CD14-positive monocyte (primary cell): ENCODE measurements around the gene CALD1. TPM values are rescaled to one million over a fixed set of nuclear protein-coding genes. Genes with fewer than 3 reads are reported as not detected.

Source experiments
- DNase-seq, 3 donors: peaks; one replicate each; pipeline ENCODE4 v3.0.0-alpha.2; 2011 to 2022
- H2AFZ ChIP-seq: 2 replicates; pipeline ENCODE4 v1.6.0; 2012; ENCODE audit warnings: mild to moderate bottlenecking, low read depth, low read length, inconsistent platforms; ENCODE audit not compliant: insufficient read depth, poor library complexity, severe bottlenecking
- H3K27ac ChIP-seq, 2 donors: 1 replicate in 1 of 2; 2 replicates in 1 of 2; pipeline ENCODE4 v1.5.1; 2012 to 2013; ENCODE audit warnings: low read length in 2 of 2, control low read depth in 1 of 2, inconsistent platforms in 1 of 2, low read depth in 1 of 2, mild to moderate bottlenecking in 1 of 2
- H3K27me3 ChIP-seq, 2 donors: one replicate each; pipeline versions ENCODE4 v1.6.0 to v1.6.1; 2011 to 2013; ENCODE audit warnings: low read length in 2 of 2; ENCODE audit not compliant: control insufficient read depth in 2 of 2, insufficient read depth in 2 of 2
- H3K36me3 ChIP-seq, 2 donors: replicated peaks in 1 of 2; 1 replicate in 1 of 2; 2 replicates in 1 of 2; pipeline versions ENCODE4 v1.5.1 to v1.6.1; 2012 to 2013; ENCODE audit warnings: low read length in 2 of 2, control low read depth in 1 of 2, inconsistent platforms in 1 of 2, mild to moderate bottlenecking in 1 of 2; ENCODE audit not compliant: insufficient read depth in 2 of 2, control insufficient read depth in 1 of 2
- H3K4me1 ChIP-seq, 2 donors: 1 replicate in 1 of 2; 2 replicates in 1 of 2; pipeline versions ENCODE4 v1.5.1 to v1.6.1; 2012 to 2013; ENCODE audit warnings: low read length in 2 of 2, control low read depth in 1 of 2, inconsistent platforms in 1 of 2, mild to moderate bottlenecking in 1 of 2, moderate library complexity in 1 of 2; ENCODE audit not compliant: insufficient read depth in 2 of 2, control insufficient read depth in 1 of 2
- H3K4me2 ChIP-seq: replicated peaks from 2 replicates; pipeline ENCODE3; 2012; ENCODE audit warnings: low read length, moderate library complexity, mild to moderate bottlenecking; ENCODE audit not compliant: poor library complexity, severe bottlenecking; ENCODE audit errors: extremely low read depth
- H3K4me3 ChIP-seq, 3 experiments: fragments of 200-600 bp in 1 of 3; sonication (generic) in 1 of 3; replicated peaks in 1 of 3; 1 replicate in 2 of 3; 2 replicates in 1 of 3; pipeline ENCODE4 v1.5.1; 2011 to 2013; ENCODE audit warnings: low read length in 3 of 3, mild to moderate bottlenecking in 3 of 3, control low read depth in 2 of 3, low read depth in 2 of 3, inconsistent platforms in 1 of 3, moderate library complexity in 1 of 3
- H3K79me2 ChIP-seq: 2 replicates; pipeline ENCODE4 v1.6.0; 2012; ENCODE audit warnings: mild to moderate bottlenecking, control low read depth, inconsistent platforms, low read length, moderate library complexity; ENCODE audit not compliant: insufficient read depth
- H3K9ac ChIP-seq: 2 replicates; pipeline ENCODE4 v1.6.0; 2017; ENCODE audit warnings: low read length, mild to moderate bottlenecking; ENCODE audit not compliant: insufficient read depth, poor library complexity, severe bottlenecking
- H3K9me3 ChIP-seq, 2 donors: replicated peaks in 1 of 2; 1 replicate in 1 of 2; 2 replicates in 1 of 2; pipeline versions ENCODE4 v1.5.1 to v1.6.1; 2012 to 2013; ENCODE audit warnings: low read length in 2 of 2, control low read depth in 1 of 2; ENCODE audit not compliant: control insufficient read depth in 1 of 2, insufficient read depth in 1 of 2
- H4K20me1 ChIP-seq: 2 replicates; pipeline ENCODE4 v1.6.0; 2012; ENCODE audit warnings: mild to moderate bottlenecking, low read length, control low read depth, moderate library complexity; ENCODE audit not compliant: insufficient read depth
- H3K27ac Mint-ChIP-seq, 7 donors: one replicate each; pipeline ENCODE4 v1.8.0; 2020; ENCODE audit warnings: mild to moderate bottlenecking in 7 of 7, mixed read lengths in 7 of 7, moderate library complexity in 6 of 7, inconsistent platforms in 2 of 7
- H3K27me3 Mint-ChIP-seq, 3 donors: one replicate each; pipeline ENCODE4 v1.8.0; 2021 to 2022; ENCODE audit warnings: low read depth in 3 of 3, mild to moderate bottlenecking in 3 of 3, mixed read lengths in 3 of 3, moderate library complexity in 3 of 3, inconsistent platforms in 1 of 3
- H3K36me3 Mint-ChIP-seq, 2 donors: one replicate each; pipeline ENCODE4 v1.8.0; 2020; ENCODE audit warnings: mixed read lengths in 2 of 2, inconsistent platforms in 1 of 2, mild to moderate bottlenecking in 1 of 2
- H3K4me1 Mint-ChIP-seq: one replicate; pipeline ENCODE4 v1.8.0; 2020; ENCODE audit warnings: mild to moderate bottlenecking, mixed read lengths
- H3K4me3 Mint-ChIP-seq, 2 donors: one replicate each; pipeline ENCODE4 v1.8.0; 2020; ENCODE audit warnings: mild to moderate bottlenecking in 2 of 2, mixed read lengths in 2 of 2, moderate library complexity in 1 of 2
- H3K9me3 Mint-ChIP-seq, 7 donors: one replicate each; pipeline ENCODE4 v1.8.0; 2020 to 2022; ENCODE audit warnings: mixed read lengths in 7 of 7, mild to moderate bottlenecking in 6 of 7, moderate library complexity in 6 of 7, inconsistent platforms in 2 of 7
- CTCF ChIP-seq: fragments of 200-600 bp; IDR thresholded peaks from one replicate; pipeline ENCODE4 v1.8.0; 2022; ENCODE audit warnings: antibody characterized with exemption, mild to moderate bottlenecking
- WGBS: methylation state at CpG from one replicate; pipeline ENCODE4 v1.1.5; 2013; ENCODE audit warnings: missing lambda C conversion rate; ENCODE audit not compliant: insufficient coverage; 5-methylcytosine and 5-hydroxymethylcytosine counted together
- intact Hi-C, 2 donors: fragments of 100-400 bp; cut with micrococcal nuclease; formaldehyde crosslinking; loops; one replicate each; pipeline versions ENCODE4 v1.15.0 to v1.15.1; 2023
- polyA plus RNA-seq, 3 donors: library from polyadenylated mRNA; depleted of rRNA in 1 of 3; unstranded in 2 of 3; stranded (reverse) in 1 of 3; fragments of 300-500 nt in 2 of 3; fragments of >200 nt in 1 of 3; fragmentation: Illumina TruSeq in 2 of 3; gene quantifications; 1 replicate in 2 of 3; 2 replicates in 1 of 3; pipeline ENCODE4 v1.2.3, GENCODE V29; 2012 to 2021

The CALD1 gene
- polyA plus RNA-seq, 3 donors: 0.18 TPM; not detected in 2

GRCh38 chr7:134919240-134919641, 139.8 kb downstream of the CALD1 start:
- Histone ChIP-seq H3K27me3 (no peaks in the 10 kb centered on the region), H3K9me3 (no peaks in the 10 kb centered on the region), H4K20me1 (no peaks in the 10 kb centered on the region), H3K4me2 (no peak overlapping the region), H3K4me1 (no peaks in the 10 kb centered on the region), H3K79me2 (no peaks in the 10 kb centered on the region), H2AFZ (no peak overlapping the region), H3K36me3 (no peaks in the 10 kb centered on the region), H3K4me3 (no peak overlapping the region), H3K9ac (no peak overlapping the region), H3K27ac (no peak overlapping the region)
- intact Hi-C loops: no loop called here
- DNase-seq: no peak
- Mint-ChIP-seq H3K9me3 (peaks cover 0 to 2% (median 0%) of the 10 kb centered on the region in 7 donors), H3K27me3 (peaks cover 0 to 4% (median 0%) of the 10 kb centered on the region in 3 donors), H3K36me3 (no peaks in the 10 kb centered on the region), H3K4me3 (no peak overlapping the region), H3K4me1 (no peaks in the 10 kb centered on the region), H3K27ac (no peak overlapping the region)
- TF ChIP-seq CTCF: no peak

GRCh38 chr7:134920026-134920753, 140.8 kb downstream of the CALD1 start:
- Mint-ChIP-seq H3K4me1 (no peaks in the 10 kb centered on the region), H3K27me3 (peaks cover 0 to 2% (median 0%) of the 10 kb centered on the region in 3 donors), H3K9me3 (peaks cover 0 to 9% (median 5%) of the 10 kb centered on the region in 7 donors), H3K36me3 (no peaks in the 10 kb centered on the region), H3K27ac (no peak overlapping the region), H3K4me3 (no peak overlapping the region)
- H3K27ac ChIP-seq: no peak overlapping the region
- TF ChIP-seq CTCF: no peak
- H3K9ac ChIP-seq: no peak overlapping the region
- no peaks in the 10 kb centered on the region for H4K20me1 ChIP-seq
- no peaks in the 10 kb centered on the region for H3K4me1 ChIP-seq
- WGBS: 100% methylated on average over 1 of the region's 2 CpGs
- H2AFZ ChIP-seq: no peak overlapping the region
- no peaks in the 10 kb centered on the region for H3K36me3 ChIP-seq
- no peak for DNase-seq
- no peak overlapping the region for H3K4me2 ChIP-seq
- H3K79me2 ChIP-seq: no peaks in the 10 kb centered on the region
- intact Hi-C loops: no loop called here
- H3K27me3 ChIP-seq: no peaks in the 10 kb centered on the region
- no peak overlapping the region for H3K4me3 ChIP-seq
- no peaks in the 10 kb centered on the region for H3K9me3 ChIP-seq
